ENCODE data around the gene COPS6. TPM values are rescaled to one million over a fixed set of nuclear protein-coding genes. Genes with fewer than 3 reads are reported as not detected.

COPS6 gene
- total and polyA plus RNA-seq, 4 donors, result 28.7 to 63.2 (median 46.8) TPM

Small RNA genes within 50 kb of the gene (small RNA-seq; reads per million reads assigned to genes)
- gene MIR106B (97.8 reads per million, percentile 98 among the genes with 10 or more reads in this experiment), gene MIR25 (920 reads per million, percentile 99 among the genes with 10 or more reads in this experiment), gene MIR93 (299 reads per million, percentile 98 among the genes with 10 or more reads in this experiment)

Other genes starting within 250 kb of the COPS6 start
- under 1 TPM in 1 of 2 donors, not detected in 1; 0.25 TPM for gene OR2AE1, start 211.9 kb upstream of the COPS6 start, total RNA-seq
- gene OR2AE1, start 211.9 kb upstream of the COPS6 start, polyA plus RNA-seq, result not detected
- 10 to 100 TPM; 16.2 to 23.0 TPM for gene TRIM4, start 169.4 kb upstream of the COPS6 start, total RNA-seq
- 10 to 100 TPM; 11.9 to 13.1 TPM for gene TRIM4, start 169.4 kb upstream of the COPS6 start, polyA plus RNA-seq
- gene GJC3, start 159.3 kb upstream of the COPS6 start, total RNA-seq, result under 1 TPM; 0.08 to 0.09 TPM
- 1 to 10 TPM in 1 of 2 donors, under 1 TPM in 1; 0.20 to 1.3 TPM for gene GJC3, start 159.3 kb upstream of the COPS6 start, polyA plus RNA-seq
- gene AZGP1, start 112.9 kb upstream of the COPS6 start, total RNA-seq, result 100 to 1,000 TPM in 1 of 2 donors, 10 to 100 TPM in 1; 99.5 to 952 TPM
- 1,000 to 10,000 TPM; 1,348 to 2,721 TPM for gene AZGP1, start 112.9 kb upstream of the COPS6 start, polyA plus RNA-seq
- gene ZKSCAN1, start 73.4 kb upstream of the COPS6 start, total RNA-seq, result 100 to 1,000 TPM in 1 of 2 donors, 10 to 100 TPM in 1; 20.5 to 117 TPM
- 10 to 100 TPM; 11.8 to 39.7 TPM for gene ZKSCAN1, start 73.4 kb upstream of the COPS6 start, polyA plus RNA-seq
- gene ZSCAN21, start 39.2 kb upstream of the COPS6 start, total RNA-seq, result 1 to 10 TPM; 8.5 to 8.6 TPM
- 1 to 10 TPM; 4.6 to 5.3 TPM for gene ZSCAN21, start 39.2 kb upstream of the COPS6 start, polyA plus RNA-seq
- gene ZNF3, start 7.2 kb upstream of the COPS6 start, total RNA-seq, result 10 to 100 TPM; 14.0 to 18.2 TPM
- gene ZNF3, start 7.2 kb upstream of the COPS6 start, polyA plus RNA-seq, result 10 to 100 TPM; 10.2 to 10.4 TPM
- gene MCM7, start 12.4 kb downstream of the COPS6 start, total RNA-seq, result 100 to 1,000 TPM in 1 of 2 donors, 10 to 100 TPM in 1; 20.6 to 143 TPM
- 10 to 100 TPM; 12.6 to 14.6 TPM for gene MCM7, start 12.4 kb downstream of the COPS6 start, polyA plus RNA-seq
- gene AP4M1, start 12.7 kb downstream of the COPS6 start, total RNA-seq, result 1 to 10 TPM; 4.6 to 5.5 TPM
- gene AP4M1, start 12.7 kb downstream of the COPS6 start, polyA plus RNA-seq, result 1 to 10 TPM; 3.3 to 4.9 TPM
- 10 to 100 TPM; 16.1 to 17.9 TPM for gene TAF6, start 30.4 kb downstream of the COPS6 start, total RNA-seq
- gene TAF6, start 30.4 kb downstream of the COPS6 start, polyA plus RNA-seq, result 10 to 100 TPM in 1 of 2 donors, 1 to 10 TPM in 1; 8.9 to 16.3 TPM
- gene CNPY4, start 30.7 kb downstream of the COPS6 start, total RNA-seq, result 10 to 100 TPM in 1 of 2 donors, 1 to 10 TPM in 1; 3.7 to 11.9 TPM
- gene CNPY4, start 30.7 kb downstream of the COPS6 start, polyA plus RNA-seq, result 1 to 10 TPM; 1.9 to 3.8 TPM
- 1 to 10 TPM; 1.4 TPM for gene MBLAC1, start 38.0 kb downstream of the COPS6 start, total RNA-seq
- gene MBLAC1, start 38.0 kb downstream of the COPS6 start, polyA plus RNA-seq, result 1 to 10 TPM; 1.0 to 1.3 TPM
- 10 to 100 TPM; 28.4 to 39.8 TPM for gene LAMTOR4, start 59.9 kb downstream of the COPS6 start, total RNA-seq
- 100 to 1,000 TPM in 1 of 2 donors, 10 to 100 TPM in 1; 75.5 to 112 TPM for gene LAMTOR4, start 59.9 kb downstream of the COPS6 start, polyA plus RNA-seq
- 1 to 10 TPM; 3.5 to 6.9 TPM for gene TRAPPC14, start 69.8 kb downstream of the COPS6 start, total RNA-seq
- gene TRAPPC14, start 69.8 kb downstream of the COPS6 start, polyA plus RNA-seq, result 1 to 10 TPM; 2.8 to 9.7 TPM
- under 1 TPM; 0.17 to 0.28 TPM for gene GAL3ST4, start 79.6 kb downstream of the COPS6 start, total RNA-seq
- gene GAL3ST4, start 79.6 kb downstream of the COPS6 start, polyA plus RNA-seq, result under 1 TPM; 0.18 to 0.57 TPM
- gene GPC2, start 88.4 kb downstream of the COPS6 start, total RNA-seq, result under 1 TPM; 0.33 to 0.79 TPM
- under 1 TPM in 1 of 2 donors, not detected in 1; 0.14 TPM for gene GPC2, start 88.4 kb downstream of the COPS6 start, polyA plus RNA-seq
- 1 to 10 TPM in 1 of 2 donors, under 1 TPM in 1; 0.28 to 1.1 TPM for gene STAG3, start 88.9 kb downstream of the COPS6 start, total RNA-seq
- gene STAG3, start 88.9 kb downstream of the COPS6 start, polyA plus RNA-seq, result 1 to 10 TPM; 5.4 to 7.0 TPM
- gene PVRIG, start 131.0 kb downstream of the COPS6 start, total RNA-seq, result under 1 TPM; 0.37 to 0.59 TPM
- gene PVRIG, start 131.0 kb downstream of the COPS6 start, polyA plus RNA-seq, result under 1 TPM; 0.58 to 0.81 TPM
- not detected for gene SPDYE3, start 218.7 kb downstream of the COPS6 start, total RNA-seq
- 1 to 10 TPM in 1 of 2 donors, under 1 TPM in 1; 0.07 to 1.7 TPM for gene SPDYE3, start 218.7 kb downstream of the COPS6 start, polyA plus RNA-seq